OCI-LY7 (cell line): ENCODE results near the gene LEMD2. TPM values are rescaled to one million over a fixed set of nuclear protein-coding genes. Genes with fewer than 3 reads are reported as not detected.

Experiments
- BruUV-seq: library from RNA; stranded (reverse); fragments of 400-500 nt; replicated peaks from 2 replicates; lab custom pipeline; 2021; lab: Mats Ljungman, UMichigan
- CTCF ChIA-PET: fragments of 300-600 bp; sonication (Branson Sonifier 250); formaldehyde crosslinking; loops from one replicate; lab custom pipeline; 2022; ENCODE audit warnings: antibody characterized with exemption; ENCODE audit not compliant: unreplicated experiment; lab: Charles Lee
- POLR2A ChIA-PET: fragments of 300-600 bp; sonication (Branson Sonifier 250); formaldehyde crosslinking; loops from one replicate; lab custom pipeline; 2022; ENCODE audit warnings: antibody characterized with exemption; lab: Charles Lee
- DNase-seq: peaks from one replicate; pipeline ENCODE4 v3.0.0-alpha.2; 2015; ENCODE audit warnings: low spot score
- H2AFZ ChIP-seq: fragments of 200-600 bp; sonication (generic), shearing (Covaris generic); 2 replicates; pipeline ENCODE4 v1.6.1; 2014; ENCODE audit warnings: mild to moderate bottlenecking, antibody characterized with exemption, low read length, moderate library complexity
- H3K27ac ChIP-seq: fragments of 200-600 bp; sonication (generic); 2 replicates; pipeline ENCODE4 v1.5.1; 2014; ENCODE audit warnings: mixed run types, low read depth, mild to moderate bottlenecking, moderate library complexity, low read length, inconsistent platforms; ENCODE audit not compliant: poor library complexity, severe bottlenecking
- H3K36me3 ChIP-seq: fragments of 200-600 bp; sonication (generic); 2 replicates; pipeline ENCODE4 v1.6.1; 2014; ENCODE audit warnings: mild to moderate bottlenecking, antibody characterized with exemption, low read length, moderate library complexity, mixed read lengths; ENCODE audit not compliant: insufficient read depth
- H3K4me1 ChIP-seq: fragments of 200-600 bp; sonication (generic); 2 replicates; pipeline ENCODE4 v1.5.1; 2014; ENCODE audit warnings: mild to moderate bottlenecking, low read length; ENCODE audit not compliant: insufficient read depth, poor library complexity, severe bottlenecking
- H3K4me2 ChIP-seq: fragments of 200-600 bp; sonication (generic); 2 replicates; pipeline ENCODE4 v1.6.1; 2014; ENCODE audit warnings: mild to moderate bottlenecking, low read length
- H3K4me3 ChIP-seq: fragments of 200-600 bp; sonication (generic); 2 replicates; pipeline ENCODE4 v1.5.1; 2014; ENCODE audit warnings: mild to moderate bottlenecking, low read depth, low read length; ENCODE audit not compliant: poor library complexity, severe bottlenecking
- H3K79me2 ChIP-seq: fragments of 200-600 bp; sonication (generic); 2 replicates; pipeline ENCODE4 v1.6.1; 2016; ENCODE audit warnings: low read depth, mild to moderate bottlenecking, low read length, moderate library complexity, mixed read lengths; ENCODE audit not compliant: insufficient read depth
- H3K9me2 ChIP-seq: fragments of 200-600 bp; sonication (generic); 2 replicates; pipeline ENCODE4 v1.6.1; 2016; ENCODE audit warnings: mild to moderate bottlenecking, low read length, mixed read lengths; ENCODE audit not compliant: insufficient read depth
- H3K9me3 ChIP-seq: fragments of 200-600 bp; sonication (generic); 2 replicates; pipeline ENCODE4 v1.6.1; 2014; ENCODE audit warnings: mild to moderate bottlenecking, mixed run types, low read length, mixed read lengths
- H4K20me1 ChIP-seq: fragments of 200-600 bp; sonication (generic); 2 replicates; pipeline ENCODE4 v1.6.1; 2014; ENCODE audit warnings: mild to moderate bottlenecking, antibody characterized with exemption, low read length, moderate library complexity, mixed read lengths; ENCODE audit not compliant: insufficient read depth
- EZH2phosphoT487 ChIP-seq: fragments of 200-600 bp; sonication (generic); IDR thresholded peaks from 2 replicates; pipeline ENCODE4 v1.6.1; 2018; ENCODE audit warnings: low read depth, borderline replicate concordance, mild to moderate bottlenecking, mixed run types, antibody characterized with exemption, low read length, moderate library complexity, mixed read lengths
- intact Hi-C: fragments of 100-400 bp; cut with micrococcal nuclease; formaldehyde crosslinking; loops from one replicate; pipeline ENCODE4 v1.10.0; 2022; ENCODE audit not compliant: unreplicated experiment
- total RNA-seq, 2 experiments: library from RNA; depleted of rRNA in 1 of 2; stranded (reverse); fragments of >200 nt in 1 of 2; shearing (Covaris generic) in 1 of 2; gene quantifications; 2 replicates each; pipeline ENCODE4 v1.2.3, GENCODE V29; 2014 to 2022
- TF ChIP-seq, protein P1 (sequence below): fragments of 200-600 bp; sonication (generic); conservative IDR thresholded peaks from 2 replicates; pipeline ENCODE4 v1.5.1; 2014; ENCODE audit warnings: mild to moderate bottlenecking, antibody characterized with exemption, low read length, moderate library complexity, mixed read lengths

Gene LEMD2
- total RNA-seq, 2 experiments from 2014 or later, result 59.2 to 66.9 TPM

DNA sequence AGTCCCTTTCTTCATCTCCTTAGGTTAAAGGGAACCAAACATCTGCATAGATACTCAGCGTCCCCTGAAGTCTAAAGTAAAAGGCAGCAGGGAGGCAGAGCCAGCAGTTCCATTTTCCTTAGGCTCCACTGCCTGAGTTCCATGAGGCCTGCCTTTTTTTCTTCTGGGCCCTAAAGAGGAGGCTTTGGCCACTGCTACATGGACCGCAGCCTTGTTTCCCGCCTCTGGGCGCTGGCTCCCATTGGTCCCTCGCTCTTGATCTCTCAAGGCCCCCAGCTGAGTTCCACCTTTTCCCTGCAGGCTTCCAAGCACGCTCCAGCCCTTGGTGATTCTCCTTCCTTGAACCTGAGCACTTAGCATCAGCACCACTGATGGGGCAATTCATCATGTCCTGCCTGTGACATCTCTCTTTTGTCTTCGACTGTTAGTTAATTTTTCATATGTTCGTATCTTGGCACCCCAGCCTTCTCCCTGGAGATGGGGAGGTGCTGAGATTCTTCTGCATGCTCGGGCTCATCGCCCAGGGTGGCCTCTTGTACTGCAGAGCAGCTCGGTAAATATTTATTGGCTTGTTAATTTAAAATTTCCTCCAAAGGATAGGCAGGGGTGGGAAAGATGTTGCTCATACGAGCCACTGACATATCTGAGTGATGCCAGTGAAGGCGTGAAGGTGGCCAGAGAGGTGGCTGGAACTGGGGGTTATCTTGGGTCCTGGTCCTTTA is 11.5 kb upstream of the LEMD2 start:
- no peak overlapping the region for H3K27ac ChIP-seq
- no peaks in the 10 kb centered on the region for H4K20me1 ChIP-seq
- no peak overlapping the region for H3K4me3 ChIP-seq
- H3K9me3 ChIP-seq, result no peaks in the 10 kb centered on the region
- no TSS peak for BruUV-seq
- no peak overlapping the region for H3K4me2 ChIP-seq
- H3K4me1 ChIP-seq, result no peaks in the 10 kb centered on the region
- TF ChIP-seq, protein P1, sequence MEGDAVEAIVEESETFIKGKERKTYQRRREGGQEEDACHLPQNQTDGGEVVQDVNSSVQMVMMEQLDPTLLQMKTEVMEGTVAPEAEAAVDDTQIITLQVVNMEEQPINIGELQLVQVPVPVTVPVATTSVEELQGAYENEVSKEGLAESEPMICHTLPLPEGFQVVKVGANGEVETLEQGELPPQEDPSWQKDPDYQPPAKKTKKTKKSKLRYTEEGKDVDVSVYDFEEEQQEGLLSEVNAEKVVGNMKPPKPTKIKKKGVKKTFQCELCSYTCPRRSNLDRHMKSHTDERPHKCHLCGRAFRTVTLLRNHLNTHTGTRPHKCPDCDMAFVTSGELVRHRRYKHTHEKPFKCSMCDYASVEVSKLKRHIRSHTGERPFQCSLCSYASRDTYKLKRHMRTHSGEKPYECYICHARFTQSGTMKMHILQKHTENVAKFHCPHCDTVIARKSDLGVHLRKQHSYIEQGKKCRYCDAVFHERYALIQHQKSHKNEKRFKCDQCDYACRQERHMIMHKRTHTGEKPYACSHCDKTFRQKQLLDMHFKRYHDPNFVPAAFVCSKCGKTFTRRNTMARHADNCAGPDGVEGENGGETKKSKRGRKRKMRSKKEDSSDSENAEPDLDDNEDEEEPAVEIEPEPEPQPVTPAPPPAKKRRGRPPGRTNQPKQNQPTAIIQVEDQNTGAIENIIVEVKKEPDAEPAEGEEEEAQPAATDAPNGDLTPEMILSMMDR, result no peak
- no peak for TF ChIP-seq EZH2phosphoT487
- intact Hi-C loops, result no loop called here
- no peaks in the 10 kb centered on the region for H3K36me3 ChIP-seq
- ChIA-PET CTCF (no interaction called here), POLR2A (no interaction called here)
- H3K9me2 ChIP-seq, result no peaks in the 10 kb centered on the region
- no peaks in the 10 kb centered on the region for H3K79me2 ChIP-seq
- DNase-seq, result no peak
- H2AFZ ChIP-seq, result no peak overlapping the region

DNA sequence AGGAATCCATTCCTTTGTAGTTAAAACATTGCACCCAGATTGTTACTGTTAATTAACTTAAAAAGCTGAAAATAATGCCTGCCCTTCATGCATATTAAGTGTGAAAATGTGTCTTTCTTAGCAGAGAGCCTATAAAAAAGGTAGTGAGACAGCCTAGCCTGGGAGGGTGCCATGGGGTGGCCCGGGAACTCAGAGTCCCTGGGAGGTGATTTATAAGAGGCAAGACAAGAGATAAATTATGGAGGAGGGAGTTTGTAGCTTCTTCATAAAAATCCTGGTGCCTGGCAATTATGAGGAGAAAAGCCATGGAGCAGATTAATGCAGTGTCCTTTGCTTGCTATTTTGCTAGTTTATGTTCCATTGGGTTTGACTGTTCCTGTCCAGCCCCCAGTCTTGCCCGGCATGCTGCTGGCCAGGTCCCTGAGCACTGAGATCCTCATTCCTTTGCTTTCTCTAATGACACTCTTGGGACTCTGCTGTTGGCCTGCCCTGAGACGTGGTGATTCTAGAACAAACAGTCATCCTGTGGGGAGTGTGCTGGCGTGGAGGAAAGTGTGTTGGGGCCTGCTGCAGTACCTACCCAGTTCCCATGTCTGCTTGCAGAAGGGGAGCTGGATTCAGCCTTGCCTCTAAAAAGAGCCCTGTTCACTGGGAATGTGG is 10.7 kb upstream of the LEMD2 start:
- no peak overlapping the region for H3K4me3 ChIP-seq
- H3K79me2 ChIP-seq, result no peaks in the 10 kb centered on the region
- intact Hi-C loops, result no loop called here
- H2AFZ ChIP-seq, result no peak overlapping the region
- ChIA-PET POLR2A (no interaction called here), CTCF (no interaction called here)
- H3K27ac ChIP-seq, result no peak overlapping the region
- DNase-seq, result no peak
- no TSS peak for BruUV-seq
- no peaks in the 10 kb centered on the region for H3K9me3 ChIP-seq
- no peaks in the 10 kb centered on the region for H3K36me3 ChIP-seq
- H3K4me2 ChIP-seq, result no peak overlapping the region
- TF ChIP-seq, protein P1, result no peak
- no peak for TF ChIP-seq EZH2phosphoT487
- no peaks in the 10 kb centered on the region for H4K20me1 ChIP-seq
- H3K9me2 ChIP-seq, result no peaks in the 10 kb centered on the region
- no peaks in the 10 kb centered on the region for H3K4me1 ChIP-seq

DNA sequence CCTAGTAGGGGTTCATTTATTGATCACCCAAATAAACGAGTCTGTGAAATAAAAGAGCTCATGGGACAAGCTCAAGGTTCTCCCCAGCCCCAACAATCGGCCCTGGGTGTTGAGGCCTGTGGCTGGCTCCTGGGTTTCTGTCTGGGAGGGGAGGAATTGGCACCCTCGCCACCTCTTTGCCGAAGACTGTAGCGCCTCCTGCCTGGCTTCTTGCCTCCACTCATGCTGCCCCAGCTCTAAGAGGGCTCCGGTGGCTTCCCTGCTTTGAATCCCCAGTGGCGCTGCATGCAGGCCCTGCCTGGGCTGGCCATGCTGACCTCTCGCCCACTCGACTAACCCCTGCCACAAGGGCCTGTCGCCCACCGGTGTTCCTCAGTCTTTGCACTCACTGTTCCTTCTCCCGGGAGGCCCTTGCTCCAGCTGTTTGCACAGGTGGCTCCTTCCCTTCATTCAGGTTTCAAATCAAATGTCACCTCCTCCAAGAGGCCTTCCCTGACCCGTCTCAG is 9.5 kb upstream of the LEMD2 start:
- POLR2A ChIA-PET, result no interaction called here
- TF ChIP-seq, protein P1, result no peak
- no peak for TF ChIP-seq EZH2phosphoT487
- H4K20me1 ChIP-seq, result no peaks in the 10 kb centered on the region
- BruUV-seq, result no TSS peak
- no peak overlapping the region for H3K27ac ChIP-seq
- no peaks in the 10 kb centered on the region for H3K4me1 ChIP-seq
- no peak for DNase-seq
- H3K9me3 ChIP-seq, result no peaks in the 10 kb centered on the region
- H2AFZ ChIP-seq, result no peak overlapping the region
- no peaks in the 10 kb centered on the region for H3K79me2 ChIP-seq
- no peak overlapping the region for H3K4me3 ChIP-seq
- no peaks in the 10 kb centered on the region for H3K36me3 ChIP-seq
- intact Hi-C loops, result no loop called here
- CTCF ChIA-PET, result no interaction called here
- H3K4me2 ChIP-seq, result no peak overlapping the region
- H3K9me2 ChIP-seq, result no peaks in the 10 kb centered on the region
